GM21390 (cell line): ENCODE measurements around the gene EHMT1.

ENCODE experiments used
- ATAC-seq: cut with Tn5 transposase; IDR thresholded peaks from one replicate; pipeline ENCODE4 v1.9.1; 2021; ENCODE audit not compliant: unreplicated experiment

The EHMT1 gene

DNA sequence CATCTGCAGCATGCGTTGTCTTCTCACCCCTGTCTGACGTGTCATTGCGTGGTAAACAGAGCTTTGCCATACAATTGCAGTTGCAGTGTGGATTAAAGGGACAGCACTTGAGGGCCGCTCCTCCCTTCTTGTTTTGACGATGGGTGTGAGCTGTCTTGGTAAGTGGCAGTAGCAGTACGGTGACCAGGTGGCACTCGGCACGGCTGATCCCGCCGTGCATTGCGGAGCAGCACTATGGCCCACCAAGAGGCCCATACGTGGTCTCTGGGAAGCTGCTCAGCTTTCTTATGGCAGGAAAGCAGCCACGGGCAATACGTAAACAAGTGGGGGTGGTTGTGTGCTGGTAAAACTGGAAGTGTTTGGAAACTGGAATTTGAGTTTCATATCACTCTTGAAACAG, 25.1 kb downstream of the EHMT1 start:
- ATAC-seq = no peak

GRCh38 chr9:137645211-137645610, 26.4 kb downstream of the EHMT1 start:
- ATAC-seq = no peak

- ATAC-seq = no peak
These were observed 27.5 kb downstream of the EHMT1 start for GRCh38 chr9:137646341-137646740.

- ATAC-seq = no peak
These were observed 28.4 kb downstream of the EHMT1 start for GRCh38 chr9:137647096-137647714.

DNA sequence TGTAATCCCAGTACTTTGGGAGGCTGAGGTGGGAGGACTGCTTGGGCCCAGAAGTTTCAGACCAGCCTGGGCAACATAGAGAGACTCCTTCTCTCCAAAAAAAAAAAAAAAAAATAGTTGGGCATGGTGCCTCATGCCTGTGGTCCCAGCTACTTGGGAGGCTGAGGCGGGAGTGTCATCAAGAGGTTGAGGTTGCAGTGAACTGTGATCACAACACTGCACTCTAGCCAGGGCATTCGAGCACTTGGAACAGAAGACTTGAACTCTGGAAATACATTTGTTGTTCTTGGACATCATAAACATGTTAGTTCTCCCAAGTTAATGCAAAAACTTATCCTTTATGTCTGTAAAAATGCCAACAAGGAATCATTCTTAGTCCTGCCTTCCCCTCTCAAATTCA, 29.6 kb downstream of the EHMT1 start:
- no peak for ATAC-seq

GRCh38 chr9:137649553-137649952, 30.7 kb downstream of the EHMT1 start:
- no peak for ATAC-seq

- ATAC-seq = no peak
These were observed 31.5 kb downstream of the EHMT1 start for GRCh38 chr9:137650259-137650658.

- no peak for ATAC-seq
These were observed 32.0 kb downstream of the EHMT1 start for GRCh38 chr9:137650779-137651178.

- ATAC-seq = no peak
These were observed 37.6 kb downstream of the EHMT1 start for GRCh38 chr9:137656416-137656815.

- ATAC-seq = no peak
These were observed 38.8 kb downstream of the EHMT1 start for GRCh38 chr9:137657606-137658005.

DNA sequence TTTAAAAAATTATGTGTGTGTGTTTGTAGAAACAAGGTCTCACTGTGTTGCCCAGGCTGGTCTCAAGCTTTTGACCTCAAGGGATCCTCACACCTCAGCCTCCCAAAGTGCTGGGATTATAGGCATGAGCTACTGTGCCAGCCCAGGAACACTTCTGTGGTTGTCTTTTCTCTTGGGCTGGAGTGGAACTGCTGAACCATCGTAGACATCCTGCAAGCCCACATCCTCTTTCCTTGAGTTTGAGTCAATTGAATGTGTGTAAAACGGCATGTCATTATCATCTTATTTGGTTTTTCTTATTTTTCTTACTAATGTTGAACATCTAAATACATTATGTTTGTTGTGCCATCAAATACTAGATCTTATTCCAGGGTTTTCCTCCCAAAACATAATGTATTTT, 40.0 kb downstream of the EHMT1 start:
- ATAC-seq = no peak

DNA sequence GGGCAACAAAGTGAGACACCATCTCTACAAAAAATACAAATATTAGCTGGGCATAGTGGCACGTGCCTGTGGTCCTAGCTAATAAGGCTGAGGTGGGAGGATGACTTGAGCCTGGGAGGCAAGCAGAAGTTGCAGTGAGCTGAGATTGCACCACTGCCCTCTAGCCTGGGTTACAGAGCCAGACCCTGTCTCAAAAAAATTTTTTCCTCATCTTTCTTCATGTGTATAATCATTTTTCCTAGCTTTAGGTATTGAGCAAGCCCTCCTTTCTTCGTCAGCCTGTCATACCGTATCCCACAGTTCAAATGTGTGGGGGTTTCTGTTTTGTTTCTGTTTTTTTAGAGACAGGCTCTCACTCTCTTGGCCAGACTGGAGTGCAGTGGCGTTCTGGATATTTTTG, 41.3 kb downstream of the EHMT1 start:
- ATAC-seq = no peak

- ATAC-seq = no peak
These were observed 44.8 kb downstream of the EHMT1 start for GRCh38 chr9:137663584-137663983.

- ATAC-seq = no peak
These were observed 45.9 kb downstream of the EHMT1 start for GRCh38 chr9:137664676-137665075.

DNA sequence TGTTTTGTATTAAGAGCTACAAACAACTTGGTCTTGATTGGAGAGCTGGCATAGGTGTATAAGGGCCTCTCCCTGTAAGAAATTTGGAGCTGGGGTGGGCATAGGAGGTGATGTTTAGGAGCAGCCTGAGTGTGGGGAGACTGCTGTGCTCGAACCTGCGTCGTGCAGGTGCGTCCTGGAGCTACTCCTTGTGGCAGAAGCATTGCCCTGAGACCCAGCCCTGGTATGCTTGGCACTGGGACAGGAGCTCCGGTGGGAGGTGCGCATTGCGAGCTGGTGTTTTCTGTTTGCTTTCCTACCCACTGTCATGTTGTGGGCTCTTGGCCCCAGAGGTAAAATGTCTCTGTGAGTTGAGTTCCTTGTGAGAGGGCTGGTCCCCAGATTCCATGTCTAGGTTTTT, 46.4 kb downstream of the EHMT1 start:
- ATAC-seq = no peak

DNA sequence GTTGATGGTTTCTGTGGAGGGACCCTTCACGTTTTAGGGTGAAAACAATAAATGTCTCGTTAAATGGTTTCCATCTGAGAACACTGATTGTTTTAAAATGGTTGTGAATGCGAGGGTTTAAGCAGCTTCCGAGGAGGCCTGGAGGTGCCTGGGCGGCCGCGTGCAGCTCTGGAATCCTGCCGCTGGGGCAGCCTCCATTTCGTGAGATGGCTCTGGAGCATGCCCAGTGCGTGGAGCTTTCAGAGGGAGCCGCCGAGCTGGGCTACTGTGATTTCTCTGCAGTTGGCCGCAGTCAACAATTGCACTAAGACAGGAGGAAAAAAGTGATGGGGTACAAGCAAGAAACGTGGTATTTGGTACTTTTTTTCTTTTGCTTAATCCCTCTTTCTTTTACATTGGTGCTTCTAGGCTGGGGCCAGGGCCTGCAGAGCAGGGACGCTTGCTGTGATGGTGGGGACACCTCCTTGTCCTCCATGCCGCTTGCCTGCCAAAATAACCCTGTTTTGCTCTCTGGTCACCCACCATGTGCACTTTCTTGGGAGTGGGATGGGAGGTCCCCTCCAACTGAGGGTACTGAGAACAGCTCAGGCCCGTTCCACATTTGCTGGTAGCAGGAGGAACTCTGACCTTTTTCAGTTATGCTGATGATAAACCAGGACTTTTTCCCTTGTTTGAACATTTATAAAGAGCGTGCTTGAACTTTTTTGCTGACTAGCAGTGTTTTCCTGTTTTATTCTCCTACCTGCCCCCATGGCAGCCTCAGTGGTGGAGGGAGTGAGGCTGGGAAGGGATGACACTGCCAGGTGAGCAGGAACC, 47.1 kb downstream of the EHMT1 start:
- ATAC-seq = no peak

GRCh38 chr9:137666513-137666822, 47.7 kb downstream of the EHMT1 start:
- ATAC-seq = no peak

GRCh38 chr9:137666955-137667670, 48.3 kb downstream of the EHMT1 start:
- ATAC-seq = no peak

DNA sequence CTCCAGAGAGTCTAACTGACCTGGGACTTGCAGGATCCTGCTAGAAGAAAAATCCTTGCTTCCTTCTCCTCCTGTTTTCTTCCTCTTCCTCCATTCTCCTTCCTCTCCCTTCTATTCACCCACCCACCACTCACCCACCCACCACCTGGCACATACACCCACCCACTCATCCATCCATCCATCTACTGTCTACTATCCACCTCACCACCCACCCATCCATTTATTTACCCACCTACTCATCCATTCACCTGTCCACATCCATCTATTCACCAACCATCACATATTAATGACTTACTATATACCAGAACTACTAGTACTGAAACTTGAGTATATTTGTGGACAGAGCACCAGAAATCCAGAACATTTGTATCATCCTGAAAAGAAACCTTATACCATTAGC, 49.4 kb downstream of the EHMT1 start:
- ATAC-seq = no peak

DNA sequence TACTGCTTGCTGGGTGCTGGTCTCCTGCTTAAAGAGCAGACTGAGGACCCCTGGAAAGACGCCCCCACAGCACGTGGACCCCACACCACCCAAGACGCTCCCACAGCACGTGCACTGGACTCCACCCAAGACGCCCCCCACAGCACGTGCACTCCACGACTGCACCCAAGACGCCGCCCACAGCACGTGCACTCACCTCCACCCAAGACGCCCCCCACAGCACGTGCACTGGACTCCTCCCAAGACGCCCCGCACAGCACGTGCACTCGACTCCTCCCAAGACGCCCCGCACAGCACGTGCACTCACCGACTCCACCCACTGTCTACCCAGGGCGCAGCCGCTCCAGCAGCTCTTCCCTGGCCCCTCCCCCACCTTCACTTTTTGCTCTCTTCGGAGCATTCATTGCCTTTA, 50.5 kb downstream of the EHMT1 start:
- no peak for ATAC-seq

- no peak for ATAC-seq
These were observed 51.8 kb downstream of the EHMT1 start for GRCh38 chr9:137670391-137671195.

GRCh38 chr9:137671196-137671538, 52.4 kb downstream of the EHMT1 start:
- no peak for ATAC-seq
